Mononuclear cell (primary cell): ENCODE results near the gene GPC5. TPM values are rescaled to one million over a fixed set of nuclear protein-coding genes. Genes with fewer than 3 reads are reported as not detected.

Experiments
- H3K27me3 ChIP-seq: 2 replicates; pipeline ENCODE4 v1.6.0; 2011; ENCODE audit warnings: low read length, control low read depth; ENCODE audit not compliant: insufficient read depth
- H3K4me1 ChIP-seq: 2 replicates; pipeline ENCODE4 v1.5.1; 2011; ENCODE audit warnings: mild to moderate bottlenecking, low read length, control low read depth; ENCODE audit not compliant: insufficient read depth
- H3K4me3 ChIP-seq: 2 replicates; pipeline ENCODE4 v1.5.1; 2011; ENCODE audit warnings: mild to moderate bottlenecking, low read length, moderate library complexity
- H3K9me3 ChIP-seq: 2 replicates; pipeline ENCODE4 v1.5.1; 2011; ENCODE audit warnings: low read depth, mild to moderate bottlenecking, control low read depth, low read length
- total RNA-seq: library from RNA; depleted of rRNA; stranded (reverse); fragments of >200 nt; gene quantifications from one replicate; pipeline ENCODE4 v1.2.3, GENCODE V29; 2012

The GPC5 gene
- total RNA-seq, 1 donor = 0.21 TPM

DNA sequence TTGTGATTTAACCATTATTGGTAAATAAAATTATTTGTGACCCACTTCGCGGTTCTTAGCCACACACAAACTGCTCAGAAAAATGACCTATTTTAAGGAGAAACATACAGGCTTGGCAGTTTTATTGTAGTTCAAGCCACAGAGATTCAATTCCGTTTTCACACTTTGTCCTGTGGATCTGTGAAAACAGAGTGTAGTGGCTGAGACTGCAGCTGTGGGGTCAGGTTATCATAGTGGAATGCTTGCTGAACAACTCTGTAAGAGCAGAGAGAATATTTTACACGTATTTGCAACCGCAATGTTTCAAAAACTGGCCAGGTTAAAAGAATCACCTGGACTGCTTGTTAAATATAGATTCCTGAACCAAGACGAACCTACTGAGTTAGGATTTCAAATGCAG is 292.5 kb downstream of the GPC5 start:
- H3K4me3 ChIP-seq = no peak overlapping the region
- no peaks in the 10 kb centered on the region for H3K9me3 ChIP-seq
- H3K4me1 ChIP-seq = no peaks in the 10 kb centered on the region
- no peaks in the 10 kb centered on the region for H3K27me3 ChIP-seq

DNA sequence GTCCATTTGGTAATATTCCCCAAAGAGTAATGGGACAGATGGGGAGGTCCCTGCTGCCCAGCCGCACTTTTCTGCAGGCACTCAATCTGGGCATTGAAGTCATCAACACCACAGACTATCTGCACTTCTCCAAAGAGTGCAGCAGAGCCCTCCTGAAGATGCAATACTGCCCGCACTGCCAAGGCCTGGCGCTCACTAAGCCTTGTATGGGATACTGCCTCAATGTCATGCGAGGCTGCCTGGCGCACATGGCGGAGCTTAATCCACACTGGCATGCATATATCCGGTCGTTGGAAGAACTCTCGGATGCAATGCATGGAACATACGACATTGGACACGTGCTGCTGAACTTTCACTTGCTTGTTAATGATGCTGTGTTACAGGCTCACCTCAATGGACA is 295.0 kb downstream of the GPC5 start:
- H3K27me3 ChIP-seq = no peaks in the 10 kb centered on the region
- no peaks in the 10 kb centered on the region for H3K9me3 ChIP-seq
- H3K4me1 ChIP-seq = no peaks in the 10 kb centered on the region
- no peak overlapping the region for H3K4me3 ChIP-seq

DNA sequence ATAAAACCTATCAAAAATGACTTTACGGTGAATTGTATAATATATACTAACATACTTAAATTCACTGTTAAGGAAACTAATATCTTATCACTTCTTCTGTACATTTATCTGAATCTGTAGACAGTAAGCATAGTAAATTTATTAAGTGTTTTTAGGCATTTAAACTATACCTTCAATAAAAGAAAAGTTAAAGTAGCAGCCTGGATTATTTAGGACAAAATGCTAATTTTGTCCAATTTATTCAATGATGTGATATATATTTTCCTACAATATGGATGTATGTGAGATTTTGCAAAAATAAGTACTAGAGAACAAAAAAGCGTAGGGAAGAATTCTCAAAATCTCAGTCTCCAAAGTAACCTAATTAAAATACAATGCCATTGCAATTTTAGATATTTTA is 299.9 kb downstream of the GPC5 start:
- Histone ChIP-seq H3K9me3 (no peaks in the 10 kb centered on the region), H3K4me1 (no peaks in the 10 kb centered on the region), H3K27me3 (no peaks in the 10 kb centered on the region), H3K4me3 (no peak overlapping the region)

DNA sequence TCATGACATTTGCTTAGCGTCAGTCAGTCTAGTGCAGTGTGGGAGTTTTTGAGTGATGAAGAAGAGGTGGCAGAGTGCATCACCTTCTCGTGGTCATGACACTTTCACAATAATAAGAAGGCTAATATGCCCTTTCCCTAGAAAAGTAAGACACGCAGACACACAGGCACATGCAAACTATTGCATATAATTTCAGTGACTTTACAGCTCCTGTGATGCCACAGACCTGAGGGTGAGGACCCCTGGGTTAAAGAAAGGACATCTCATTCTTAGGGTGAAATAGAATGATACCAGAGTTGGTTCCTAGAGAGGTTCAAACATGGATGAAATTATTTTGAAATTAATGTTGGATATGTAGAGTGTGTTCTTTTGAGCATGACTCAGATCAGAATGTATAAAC is 300.3 kb downstream of the GPC5 start:
- H3K4me3 ChIP-seq = no peak overlapping the region
- H3K27me3 ChIP-seq = no peaks in the 10 kb centered on the region
- H3K9me3 ChIP-seq = no peaks in the 10 kb centered on the region
- H3K4me1 ChIP-seq = no peaks in the 10 kb centered on the region

DNA sequence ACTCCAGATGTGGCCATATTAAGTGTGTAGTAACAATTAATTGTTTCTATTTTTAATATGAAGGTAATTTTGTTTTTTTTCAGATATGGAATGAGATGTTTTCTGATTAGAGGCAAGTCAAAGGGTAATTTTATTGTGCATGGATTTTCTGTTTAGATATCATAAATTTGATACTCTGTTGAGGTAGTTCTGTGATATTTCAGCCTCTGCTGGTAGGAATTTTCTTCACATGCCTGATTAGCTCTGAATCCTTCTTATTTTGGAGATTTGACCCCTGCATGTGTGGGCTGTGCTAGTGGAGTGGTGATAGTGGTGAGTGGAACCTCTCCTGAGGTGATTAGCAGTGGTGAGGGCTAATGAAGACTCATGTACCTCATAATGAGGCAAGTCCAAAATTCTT is 301.4 kb downstream of the GPC5 start:
- H3K4me3 ChIP-seq = no peak overlapping the region
- H3K27me3 ChIP-seq = no peaks in the 10 kb centered on the region
- H3K4me1 ChIP-seq = no peaks in the 10 kb centered on the region
- no peaks in the 10 kb centered on the region for H3K9me3 ChIP-seq

DNA sequence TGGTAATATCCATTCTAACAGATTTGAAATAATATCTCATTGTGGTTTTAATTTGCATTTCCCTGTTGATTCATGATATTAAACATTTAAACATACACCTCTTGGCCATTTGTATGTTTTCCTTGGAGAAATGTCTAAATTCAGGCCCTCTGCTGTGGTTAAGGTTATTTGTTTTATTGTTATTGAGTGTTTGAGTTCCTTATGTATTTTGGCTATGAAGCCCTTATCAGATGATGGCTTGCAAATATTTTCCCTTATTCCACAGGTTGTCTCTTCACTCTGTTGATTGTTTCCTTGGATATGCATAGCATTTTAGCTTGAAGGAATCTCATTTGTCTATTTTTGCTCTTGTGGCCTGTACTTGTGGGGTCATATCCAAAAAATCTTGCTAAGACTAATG is 303.6 kb downstream of the GPC5 start:
- no peaks in the 10 kb centered on the region for H3K4me1 ChIP-seq
- no peaks in the 10 kb centered on the region for H3K27me3 ChIP-seq
- no peak overlapping the region for H3K4me3 ChIP-seq
- no peaks in the 10 kb centered on the region for H3K9me3 ChIP-seq

DNA sequence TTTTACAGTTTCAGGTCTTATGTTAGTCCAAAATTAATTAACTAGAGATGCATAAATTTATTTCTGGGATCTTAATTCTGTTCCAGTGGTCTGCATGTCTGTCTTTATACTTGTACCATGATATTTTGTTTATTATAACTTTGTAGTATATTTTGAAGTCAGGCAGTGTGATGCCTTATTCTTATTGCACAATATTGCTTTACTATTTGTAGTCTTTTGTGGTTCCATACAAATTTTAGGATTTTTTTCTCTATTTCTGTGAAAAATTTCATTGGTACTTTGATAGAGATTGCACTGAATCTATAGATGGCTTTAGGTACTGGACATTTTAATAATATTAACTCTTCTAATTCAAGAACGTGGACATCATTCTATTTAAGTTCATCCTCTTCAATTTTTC is 304.0 kb downstream of the GPC5 start:
- Histone ChIP-seq H3K4me1 (no peaks in the 10 kb centered on the region), H3K27me3 (no peaks in the 10 kb centered on the region), H3K9me3 (no peaks in the 10 kb centered on the region), H3K4me3 (no peak overlapping the region)

DNA sequence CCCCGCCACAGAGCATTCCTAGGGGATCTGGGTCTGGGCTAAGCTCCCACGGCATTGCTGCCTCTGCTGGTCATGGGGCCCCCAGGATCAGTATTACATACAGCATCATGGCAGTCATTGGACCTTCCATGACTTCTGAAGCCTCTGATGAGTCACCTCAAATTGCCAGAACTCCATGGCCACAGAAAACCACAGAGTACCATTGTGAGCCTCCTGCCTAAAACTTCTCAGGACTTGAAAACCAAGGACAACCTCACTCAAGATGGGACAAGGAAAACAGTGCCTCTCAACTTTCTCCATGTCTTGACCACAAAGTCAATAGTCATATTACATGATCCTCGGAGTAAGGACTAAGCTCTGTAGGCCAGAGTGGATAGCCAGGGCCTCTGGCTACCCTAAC is 306.0 kb downstream of the GPC5 start:
- Histone ChIP-seq H3K27me3 (no peaks in the 10 kb centered on the region), H3K4me3 (no peak overlapping the region), H3K9me3 (no peaks in the 10 kb centered on the region), H3K4me1 (no peaks in the 10 kb centered on the region)

DNA sequence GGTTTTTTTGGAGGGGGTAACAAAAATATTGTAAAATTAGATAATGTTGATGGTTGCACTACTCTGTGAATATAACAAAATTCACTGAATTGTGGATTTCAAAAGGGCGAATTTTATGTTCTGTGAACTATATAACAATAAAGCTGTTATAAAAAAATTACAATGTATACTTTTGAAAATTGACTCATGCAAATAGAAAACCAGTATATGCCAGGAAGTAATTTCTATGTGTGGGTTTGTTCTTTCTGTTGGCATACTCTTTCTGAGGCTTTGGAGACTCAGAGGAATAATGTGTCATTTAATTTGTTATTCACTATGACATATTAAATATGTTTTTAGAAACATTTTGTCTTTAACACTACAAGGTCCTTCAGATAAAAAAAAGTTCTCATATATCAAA is 310.1 kb downstream of the GPC5 start:
- Histone ChIP-seq H3K27me3 (no peaks in the 10 kb centered on the region), H3K4me1 (no peaks in the 10 kb centered on the region), H3K4me3 (no peak overlapping the region), H3K9me3 (no peaks in the 10 kb centered on the region)

DNA sequence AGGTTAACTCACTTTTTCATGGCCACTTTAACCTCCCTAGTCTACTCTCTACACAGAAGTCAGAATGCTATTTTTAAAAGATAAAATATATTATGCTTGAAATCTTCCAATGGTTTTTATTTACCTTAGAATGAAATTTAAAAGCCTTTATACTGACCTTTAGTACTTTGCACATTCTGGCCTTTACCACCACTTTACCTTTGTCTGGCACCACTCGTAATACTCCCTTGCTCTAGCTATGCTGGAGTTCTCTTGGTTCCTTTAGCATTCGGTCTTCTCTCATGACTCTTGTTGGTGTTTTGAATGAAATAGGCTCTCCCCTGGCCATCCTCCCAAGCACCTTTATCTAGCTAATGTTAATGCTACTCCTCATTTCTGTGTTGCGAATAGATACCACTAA is 310.8 kb downstream of the GPC5 start:
- Histone ChIP-seq H3K27me3 (no peaks in the 10 kb centered on the region), H3K9me3 (no peaks in the 10 kb centered on the region), H3K4me1 (no peaks in the 10 kb centered on the region), H3K4me3 (no peak overlapping the region)

DNA sequence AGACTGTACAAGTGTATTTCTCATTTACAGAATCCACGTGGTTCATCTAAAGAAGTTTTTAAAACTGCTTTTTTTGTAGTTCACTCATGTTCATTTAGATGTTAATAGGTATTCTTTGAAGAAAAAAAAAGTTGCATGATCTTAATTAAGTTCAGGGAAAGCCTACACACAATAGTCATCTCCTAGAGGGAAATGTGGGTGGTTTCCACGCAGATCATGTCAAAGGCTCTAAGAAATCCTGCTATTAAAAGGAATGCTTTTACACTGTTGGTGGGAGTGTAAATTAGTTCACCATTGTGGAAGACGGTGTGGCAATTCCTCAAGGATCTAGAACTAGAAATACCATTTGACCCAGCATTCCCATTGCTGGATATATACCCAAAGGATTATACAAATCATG is 312.3 kb downstream of the GPC5 start:
- Histone ChIP-seq H3K9me3 (no peaks in the 10 kb centered on the region), H3K4me1 (no peaks in the 10 kb centered on the region), H3K27me3 (no peaks in the 10 kb centered on the region), H3K4me3 (no peak overlapping the region)

DNA sequence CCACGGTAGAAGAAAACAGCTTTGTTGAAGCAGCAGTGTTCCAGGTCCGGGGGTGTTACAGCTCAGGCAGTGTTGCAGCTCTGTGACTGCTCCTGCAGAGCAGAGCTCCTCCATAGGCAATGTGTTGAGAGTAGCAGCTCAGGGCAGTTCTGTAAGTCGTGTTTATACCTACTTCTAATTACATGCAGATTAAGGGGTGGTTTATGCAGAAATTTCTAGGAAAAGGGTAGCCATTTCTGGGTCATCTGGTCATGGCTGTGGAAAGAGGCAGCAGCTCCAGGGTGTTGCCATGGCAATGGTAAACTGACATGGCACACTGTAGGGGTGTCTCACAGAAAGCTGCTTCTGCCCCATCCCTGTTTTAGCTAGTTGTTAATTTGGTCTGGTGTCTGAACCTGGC is 316.4 kb downstream of the GPC5 start:
- Histone ChIP-seq H3K27me3 (no peaks in the 10 kb centered on the region), H3K9me3 (no peaks in the 10 kb centered on the region), H3K4me1 (no peaks in the 10 kb centered on the region), H3K4me3 (no peak overlapping the region)

DNA sequence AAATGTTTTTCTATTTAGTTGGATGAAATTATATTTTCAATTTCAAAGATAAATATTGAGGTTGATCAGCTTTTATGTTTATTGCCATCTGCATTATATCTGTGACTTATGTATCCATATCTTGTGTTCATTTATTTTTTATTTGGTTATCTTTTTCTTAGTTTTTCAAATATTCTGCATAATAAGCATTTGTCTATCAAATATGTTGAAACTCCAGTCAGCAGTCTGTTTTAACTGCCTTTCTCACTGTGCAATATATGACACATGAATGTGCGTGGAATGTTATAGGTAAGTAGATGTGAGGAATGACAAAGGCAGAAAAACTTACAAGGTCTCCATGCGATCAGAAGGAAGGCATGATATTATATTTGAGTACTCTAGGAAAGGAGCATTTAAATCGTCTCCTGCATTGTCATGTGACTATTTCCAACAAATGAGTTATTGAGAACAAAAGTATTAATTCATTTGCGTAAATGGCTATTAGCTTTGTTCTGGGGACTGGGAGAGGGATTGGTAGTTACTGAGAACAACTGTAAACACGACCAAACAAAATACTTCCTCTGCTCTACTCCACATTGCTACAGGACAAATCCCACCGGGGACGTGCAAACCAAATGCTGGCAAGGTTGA is 318.1 kb downstream of the GPC5 start:
- Histone ChIP-seq H3K9me3 (no peaks in the 10 kb centered on the region), H3K4me1 (no peaks in the 10 kb centered on the region), H3K4me3 (no peak overlapping the region), H3K27me3 (no peaks in the 10 kb centered on the region)

DNA sequence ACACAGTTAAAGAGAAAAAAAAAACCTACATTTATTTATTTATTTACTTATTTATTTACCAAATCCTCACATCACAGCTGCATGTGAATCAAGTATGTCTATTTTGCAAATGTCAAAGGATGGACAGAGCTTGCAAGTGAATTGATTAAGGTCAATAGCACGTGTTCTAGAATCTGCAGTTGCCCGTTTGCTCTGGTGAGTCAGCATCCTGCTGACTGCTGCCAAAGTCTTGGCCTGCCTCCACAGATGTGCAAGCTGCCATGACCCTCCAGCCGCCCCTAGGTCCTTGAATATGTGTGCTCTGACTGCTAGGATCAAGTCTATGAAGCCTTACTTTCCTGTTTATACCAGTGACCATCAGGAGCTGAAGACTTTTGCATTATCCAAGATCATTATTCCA is 320.6 kb downstream of the GPC5 start:
- H3K4me3 ChIP-seq = no peak overlapping the region
- H3K27me3 ChIP-seq = no peaks in the 10 kb centered on the region
- H3K4me1 ChIP-seq = no peaks in the 10 kb centered on the region
- H3K9me3 ChIP-seq = no peaks in the 10 kb centered on the region

DNA sequence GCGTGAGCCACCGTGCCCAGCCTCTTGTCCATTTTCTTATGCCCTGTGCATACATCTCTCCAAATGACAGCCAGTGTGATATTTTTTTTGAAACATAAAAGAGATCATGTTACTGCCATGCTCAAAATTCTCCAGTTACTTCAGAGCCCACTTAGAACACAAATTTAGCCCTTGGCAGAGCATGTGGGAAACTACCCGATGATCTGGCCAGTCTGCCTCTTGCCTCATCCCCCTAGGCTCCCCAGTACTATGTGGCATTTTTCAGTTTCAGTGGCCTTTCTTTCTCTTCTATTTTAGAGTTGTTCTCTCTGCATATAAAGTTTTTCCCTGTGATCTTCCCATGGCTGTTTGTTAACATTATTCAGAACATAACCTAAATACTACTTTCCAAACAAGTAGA is 323.0 kb downstream of the GPC5 start:
- Histone ChIP-seq H3K4me1 (no peaks in the 10 kb centered on the region), H3K4me3 (no peak overlapping the region), H3K9me3 (no peaks in the 10 kb centered on the region), H3K27me3 (no peaks in the 10 kb centered on the region)

DNA sequence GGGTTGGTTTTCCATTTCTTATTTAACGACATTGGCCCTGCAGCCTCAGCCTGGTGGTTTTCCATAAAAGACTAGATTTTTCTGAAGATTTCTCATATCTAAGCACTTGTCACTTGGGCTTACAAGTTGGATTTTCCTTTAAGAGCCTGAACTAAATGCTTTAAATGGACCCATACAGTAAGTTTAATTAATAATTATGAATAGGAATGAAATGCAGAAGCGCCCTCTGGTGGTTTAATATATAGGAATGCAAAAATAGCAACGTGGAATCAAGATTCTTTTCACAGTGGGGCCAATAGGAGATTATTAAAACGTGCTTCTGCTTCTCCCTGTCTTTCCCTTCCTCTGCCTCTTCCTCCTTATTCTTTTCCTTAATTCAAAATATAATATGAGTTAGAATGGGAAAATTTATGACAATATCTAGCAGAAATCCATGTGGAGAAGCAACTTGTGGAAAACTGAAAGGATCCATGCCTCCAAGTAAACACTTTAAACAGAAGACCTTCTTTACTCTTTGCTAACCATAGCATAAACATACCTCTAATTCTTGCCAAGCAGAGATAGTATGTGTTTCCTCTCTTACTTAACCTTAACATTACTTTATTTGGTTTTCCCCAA is 324.0 kb downstream of the GPC5 start:
- no peaks in the 10 kb centered on the region for H3K9me3 ChIP-seq
- H3K27me3 ChIP-seq = no peaks in the 10 kb centered on the region
- H3K4me1 ChIP-seq = no peaks in the 10 kb centered on the region
- no peak overlapping the region for H3K4me3 ChIP-seq
